Endothelial cell of umbilical vein (primary cell): ENCODE results near the gene NPS. TPM values are rescaled to one million over a fixed set of nuclear protein-coding genes. Genes with fewer than 3 reads are reported as not detected.

Source experiments
- BruUV-seq: library from RNA; stranded (reverse); fragments of 400-500 nt; replicated peaks from 2 replicates; lab custom pipeline; 2021; lab: Mats Ljungman, UMichigan
- CTCF ChIA-PET: fragments of 300-600, 350-600 bp; sonication (Branson Sonifier 250); formaldehyde crosslinking; loops from one replicate; lab custom pipeline; 2021; ENCODE audit warnings: antibody characterized with exemption, inconsistent platforms; lab: Charles Lee
- POLR2A ChIA-PET: fragments of 300-600, 350-600 bp; sonication (Branson Sonifier 250); formaldehyde crosslinking; loops from one replicate; lab custom pipeline; 2021; ENCODE audit warnings: antibody characterized with exemption, inconsistent platforms; lab: Charles Lee
- DNase-seq: peaks from one replicate; pipeline ENCODE4 v3.0.0-alpha.2; 2011; ENCODE audit warnings: low read depth, low spot score
- FAIRE-seq: peaks from 2 replicates; lab custom pipeline; 2011; peaks lifted over from hg19 to GRCh38; lab: Jason Lieb, UNC
- H2AFZ ChIP-seq: 2 replicates; pipeline ENCODE4 v1.6.0; 2012; ENCODE audit warnings: low read depth, low read length, control low read depth, inconsistent platforms
- H3K27ac ChIP-seq: 2 replicates; pipeline ENCODE4 v1.5.1; 2011; ENCODE audit warnings: low read depth, mild to moderate bottlenecking, control low read depth, low read length, moderate library complexity; ENCODE audit not compliant: insufficient read depth
- H3K27me3 ChIP-seq, 2 experiments: 2 replicates each; pipeline versions ENCODE4 v1.6.0 to v1.6.1; 2011; ENCODE audit warnings: low read length in 2 of 2, mixed read lengths in 1 of 2; ENCODE audit not compliant: control insufficient read depth in 2 of 2, insufficient read depth in 2 of 2
- H3K36me3 ChIP-seq, 2 experiments: 2 replicates in 1 of 2; 3 replicates in 1 of 2; pipeline ENCODE4 v1.5.1; 2011; ENCODE audit warnings: low read length in 2 of 2, mild to moderate bottlenecking in 1 of 2, moderate library complexity in 1 of 2; ENCODE audit not compliant: control insufficient read depth in 2 of 2, insufficient read depth in 2 of 2; ENCODE audit errors: extremely low read depth in 1 of 2
- H3K4me1 ChIP-seq: 3 replicates; pipeline ENCODE4 v1.5.1; 2011; ENCODE audit warnings: mild to moderate bottlenecking, low read length; ENCODE audit not compliant: control insufficient read depth, insufficient read depth; ENCODE audit errors: extremely low read depth
- H3K4me2 ChIP-seq: 2 replicates; pipeline ENCODE4 v1.6.1; 2011; ENCODE audit warnings: low read length, control low read depth, mixed read lengths; ENCODE audit not compliant: insufficient read depth
- H3K4me3 ChIP-seq, 3 experiments: fragments of 200-600 bp in 1 of 3; sonication (generic), shearing (Covaris generic) in 1 of 3; replicated peaks in 1 of 3; 2 replicates each; pipeline ENCODE4 v1.5.1; 2011 to 2016; ENCODE audit warnings: control low read depth in 3 of 3, low read length in 3 of 3, mild to moderate bottlenecking in 2 of 3, inconsistent platforms in 1 of 3, low read depth in 1 of 3, moderate library complexity in 1 of 3; ENCODE audit not compliant: insufficient read depth in 1 of 3
- H3K79me2 ChIP-seq: 2 replicates; pipeline ENCODE4 v1.6.0; 2012; ENCODE audit warnings: low read length, inconsistent platforms; ENCODE audit not compliant: control insufficient read depth, insufficient read depth
- H3K9ac ChIP-seq: replicated peaks from 2 replicates; pipeline ENCODE3; 2011; ENCODE audit warnings: low read length, control low read depth; ENCODE audit not compliant: insufficient read depth; ENCODE audit errors: extremely low read depth
- H3K9me1 ChIP-seq: replicated peaks from 3 replicates; pipeline ENCODE4 v1.6.0; 2011; ENCODE audit warnings: mild to moderate bottlenecking, low read length; ENCODE audit not compliant: control insufficient read depth, insufficient read depth; ENCODE audit errors: extremely low read depth
- H3K9me3 ChIP-seq: replicated peaks from 2 replicates; pipeline ENCODE4 v1.5.1; 2012; ENCODE audit warnings: low read length, inconsistent platforms; ENCODE audit not compliant: control insufficient read depth, insufficient read depth
- H4K20me1 ChIP-seq: replicated peaks from 2 replicates; pipeline ENCODE3; 2011; ENCODE audit warnings: mild to moderate bottlenecking, low read length; ENCODE audit not compliant: control insufficient read depth, insufficient read depth; ENCODE audit errors: extremely low read depth
- EZH2 ChIP-seq: IDR thresholded peaks from 2 replicates; pipeline ENCODE4 v1.6.1; 2012; ENCODE audit warnings: borderline replicate concordance, low read depth, mild to moderate bottlenecking, moderate library complexity, low read length, inconsistent platforms; ENCODE audit not compliant: severe bottlenecking
- FOS ChIP-seq: IDR thresholded peaks from 2 replicates; pipeline ENCODE4 v1.6.1; 2011; ENCODE audit warnings: mild to moderate bottlenecking, low read length, moderate library complexity, borderline replicate concordance; ENCODE audit not compliant: insufficient read depth
- GATA2 ChIP-seq: IDR thresholded peaks from 2 replicates; pipeline ENCODE4 v1.7.0; 2011; ENCODE audit warnings: low read depth, mild to moderate bottlenecking, moderate library complexity, mixed read lengths, low read length; ENCODE audit not compliant: insufficient read length, insufficient read depth
- JUN ChIP-seq: IDR thresholded peaks from 2 replicates; pipeline ENCODE4 v1.6.1; 2011; ENCODE audit warnings: borderline replicate concordance, low read depth; ENCODE audit not compliant: insufficient read length, insufficient read depth
- MAX ChIP-seq: IDR thresholded peaks from 2 replicates; pipeline ENCODE4 v1.6.1; 2011; ENCODE audit not compliant: insufficient read depth, insufficient read length
- MYC ChIP-seq: IDR thresholded peaks from one replicate; pipeline ENCODE4 v1.6.1; 2011; ENCODE audit warnings: mild to moderate bottlenecking, low read depth, low read length
- POLR2A ChIP-seq: IDR thresholded peaks from 2 replicates; pipeline ENCODE4 v1.6.1; 2012; ENCODE audit warnings: low read depth, mild to moderate bottlenecking, control low read depth, low read length
- POLR2AphosphoS5 ChIP-seq: IDR thresholded peaks from 2 replicates; pipeline ENCODE4 v1.6.1; 2012; ENCODE audit warnings: low read depth, mild to moderate bottlenecking, control low read depth, low read length, moderate library complexity; ENCODE audit not compliant: insufficient read depth
- dilution Hi-C: fragments of 300-500 bp; cut with MboI; formaldehyde crosslinking; loops from one replicate; pipeline ENCODE4 v1.15.0; 2019; ENCODE audit warnings: low sequenced_read_pairs; ENCODE audit not compliant: extremely low pct_ligation_motif_present
- intact Hi-C: fragments of 100-400 bp; cut with micrococcal nuclease; formaldehyde crosslinking; loops from one replicate; pipeline ENCODE4 v1.10.0; 2022
- polyA plus RNA-seq, 4 experiments: library from polyadenylated mRNA; depleted of rRNA in 3 of 4; stranded (reverse) in 3 of 4; unstranded in 1 of 4; fragments of >200 nt; gene quantifications; 2 replicates each; pipeline versions ENCODE4 v1.2.1 to v1.2.3, GENCODE V29; 2011 to 2012; ENCODE audit warnings: missing spikeins in 1 of 4
- total RNA-seq: library from RNA; stranded (reverse); gene quantifications from 2 replicates; pipeline ENCODE4 v1.2.3, GENCODE V29; 2021
- TF ChIP-seq, protein P1 (sequence below), 2 donors: IDR thresholded peaks; 1 replicate in 1 of 2; 2 replicates in 1 of 2; pipeline ENCODE4 v1.5.1; 2011; ENCODE audit warnings: low read length in 2 of 2, mild to moderate bottlenecking in 2 of 2, moderate library complexity in 2 of 2, control low read depth in 1 of 2, inconsistent platforms in 1 of 2, low read depth in 1 of 2; ENCODE audit not compliant: insufficient read depth in 1 of 2; ENCODE audit errors: extremely low read depth in 1 of 2

Gene NPS
- total and polyA plus RNA-seq, 2 donors (not counting 3 experiments of a cell fraction or from before 2014, with no cell fraction given), result not detected

DNA sequence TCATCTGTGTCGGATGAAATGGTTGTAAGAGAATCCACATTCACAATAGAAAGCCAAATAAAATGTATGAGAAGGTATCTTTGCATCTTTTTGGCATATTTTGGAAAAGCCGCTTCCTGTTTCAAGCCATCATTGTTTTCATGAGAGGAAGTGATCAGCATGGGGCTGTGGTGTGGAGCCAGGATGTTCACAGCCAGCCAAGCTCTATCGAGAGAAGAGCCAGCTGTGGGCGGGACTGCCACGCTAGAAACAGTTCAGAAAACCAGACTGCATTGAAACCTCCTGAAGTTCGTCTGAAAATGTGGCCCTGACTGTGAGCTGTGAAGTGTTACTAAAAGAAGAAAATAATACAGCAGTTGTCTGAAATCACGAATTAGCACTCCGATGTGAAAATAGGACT is 21.2 kb upstream of the NPS start:
- no peak overlapping the region for H3K9ac ChIP-seq
- H3K9me3 ChIP-seq, result no peaks in the 10 kb centered on the region
- no peak overlapping the region for H3K4me3 ChIP-seq
- no peaks in the 10 kb centered on the region for H3K4me1 ChIP-seq
- no peak overlapping the region for H3K27ac ChIP-seq
- H3K79me2 ChIP-seq, result no peaks in the 10 kb centered on the region
- H3K4me2 ChIP-seq, result no peak overlapping the region
- TF ChIP-seq FOS, result no peak
- TF ChIP-seq GATA2, result no peak
- TF ChIP-seq MAX, result no peak
- no peak for TF ChIP-seq JUN
- TF ChIP-seq, protein P1, sequence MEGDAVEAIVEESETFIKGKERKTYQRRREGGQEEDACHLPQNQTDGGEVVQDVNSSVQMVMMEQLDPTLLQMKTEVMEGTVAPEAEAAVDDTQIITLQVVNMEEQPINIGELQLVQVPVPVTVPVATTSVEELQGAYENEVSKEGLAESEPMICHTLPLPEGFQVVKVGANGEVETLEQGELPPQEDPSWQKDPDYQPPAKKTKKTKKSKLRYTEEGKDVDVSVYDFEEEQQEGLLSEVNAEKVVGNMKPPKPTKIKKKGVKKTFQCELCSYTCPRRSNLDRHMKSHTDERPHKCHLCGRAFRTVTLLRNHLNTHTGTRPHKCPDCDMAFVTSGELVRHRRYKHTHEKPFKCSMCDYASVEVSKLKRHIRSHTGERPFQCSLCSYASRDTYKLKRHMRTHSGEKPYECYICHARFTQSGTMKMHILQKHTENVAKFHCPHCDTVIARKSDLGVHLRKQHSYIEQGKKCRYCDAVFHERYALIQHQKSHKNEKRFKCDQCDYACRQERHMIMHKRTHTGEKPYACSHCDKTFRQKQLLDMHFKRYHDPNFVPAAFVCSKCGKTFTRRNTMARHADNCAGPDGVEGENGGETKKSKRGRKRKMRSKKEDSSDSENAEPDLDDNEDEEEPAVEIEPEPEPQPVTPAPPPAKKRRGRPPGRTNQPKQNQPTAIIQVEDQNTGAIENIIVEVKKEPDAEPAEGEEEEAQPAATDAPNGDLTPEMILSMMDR (IDR thresholded peaks at IDR 0.05; ENCODE audit: extremely low read depth in 1 of 2, insufficient read depth in 1 of 2, low read depth in 1 of 2, low read length in 2 of 2), result no peak
- DNase-seq, result no peak
- H3K9me1 ChIP-seq, result no peaks in the 10 kb centered on the region
- H3K36me3 ChIP-seq, result no peaks in the 10 kb centered on the region
- ChIA-PET POLR2A (no interaction called here), CTCF (no interaction called here)
- no peaks in the 10 kb centered on the region for H3K27me3 ChIP-seq
- intact Hi-C loops, result no loop called here
- FAIRE-seq, result no peak
- dilution Hi-C loops, result no loop called here
- H2AFZ ChIP-seq, result no peak overlapping the region
- BruUV-seq, result no TSS peak
- H4K20me1 ChIP-seq, result no peaks in the 10 kb centered on the region

DNA sequence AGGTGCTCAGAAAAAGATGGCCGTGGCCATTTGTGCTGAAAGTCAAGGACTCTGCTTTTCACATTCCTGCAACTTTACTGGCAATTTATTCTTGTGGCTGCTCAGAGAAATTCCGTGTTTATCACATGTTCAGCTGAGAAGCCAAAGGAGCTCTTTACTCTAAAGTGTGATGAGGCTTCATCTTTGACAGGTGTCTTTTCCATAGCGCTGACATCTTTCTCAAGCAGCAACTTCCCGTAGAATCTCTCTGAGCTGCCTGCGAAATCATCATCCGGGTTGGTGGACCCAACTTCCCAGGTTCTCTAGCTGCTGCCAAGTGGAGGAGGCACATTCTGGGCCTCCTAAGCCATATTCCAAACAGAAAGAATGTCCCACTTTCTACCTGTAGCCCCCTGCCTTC is 16.9 kb upstream of the NPS start:
- no peak for TF ChIP-seq EZH2
- TF ChIP-seq JUN, result no peak
- TF ChIP-seq MAX, result no peak
- no peak for TF ChIP-seq POLR2A
- no peak for TF ChIP-seq POLR2AphosphoS5
- TF ChIP-seq MYC, result no peak
- TF ChIP-seq, protein P1 (IDR thresholded peaks at IDR 0.05; ENCODE audit: extremely low read depth in 1 of 2, insufficient read depth in 1 of 2, low read depth in 1 of 2, low read length in 2 of 2), result no peak
- TF ChIP-seq GATA2, result no peak
- no peak for TF ChIP-seq FOS
- CTCF ChIA-PET, result no interaction called here
- H3K79me2 ChIP-seq, result no peaks in the 10 kb centered on the region
- no peak overlapping the region for H3K4me2 ChIP-seq
- H3K27ac ChIP-seq, result no peak overlapping the region
- intact Hi-C loops (no loop called here), dilution Hi-C loops (no loop called here)
- no peak for FAIRE-seq
- no peaks in the 10 kb centered on the region for H4K20me1 ChIP-seq
- no peak for DNase-seq
- no peaks in the 10 kb centered on the region for H3K4me1 ChIP-seq
- no peaks in the 10 kb centered on the region for H3K27me3 ChIP-seq
- no peaks in the 10 kb centered on the region for H3K36me3 ChIP-seq
- no TSS peak for BruUV-seq
- H2AFZ ChIP-seq, result no peak overlapping the region
- H3K9me1 ChIP-seq, result no peaks in the 10 kb centered on the region
- H3K9ac ChIP-seq, result no peak overlapping the region
- no peak overlapping the region for H3K4me3 ChIP-seq
- POLR2A ChIA-PET, result no interaction called here
- no peaks in the 10 kb centered on the region for H3K9me3 ChIP-seq
